HL-60 (cell line): ENCODE results near the gene ARMH1.

Experiments used
- CTCF ChIP-seq: IDR thresholded peaks from one replicate; pipeline ENCODE4 v1.5.1; 2011; ENCODE audit warnings: low read length, control low read depth, inconsistent platforms; ENCODE audit not compliant: insufficient read depth
- GABPA ChIP-seq: IDR thresholded peaks from 2 replicates; pipeline ENCODE4 v1.6.1; 2012; ENCODE audit warnings: low read depth
- POLR2AphosphoS5 ChIP-seq: IDR thresholded peaks from 2 replicates; pipeline ENCODE4 v1.6.1; 2012; ENCODE audit warnings: low read depth
- REST ChIP-seq: IDR thresholded peaks from 2 replicates; pipeline ENCODE4 v1.6.1; 2012; ENCODE audit warnings: low read depth; ENCODE audit not compliant: insufficient replicate concordance

GRCh38 chr1:44635439-44635838 lies 39.1 kb upstream of the ARMH1 start:
- TF ChIP-seq CTCF, result no peak
- no peak for TF ChIP-seq REST
- no peak for TF ChIP-seq GABPA
- no peak for TF ChIP-seq POLR2AphosphoS5
